GM18907 (cell line): ENCODE results near the gene SLC9A6.
"Not testable (repeated sequence)": the region's sequence is repeated elsewhere in the genome, so short reads cannot be mapped to it uniquely, and the experiment has no call there.

Experiments used
- ATAC-seq: cut with Tn5 transposase; IDR thresholded peaks from one replicate; pipeline ENCODE4 v1.9.1; 2021; ENCODE audit warnings: mild to moderate bottlenecking, moderate library complexity; ENCODE audit not compliant: unreplicated experiment

SLC9A6 gene

DNA sequence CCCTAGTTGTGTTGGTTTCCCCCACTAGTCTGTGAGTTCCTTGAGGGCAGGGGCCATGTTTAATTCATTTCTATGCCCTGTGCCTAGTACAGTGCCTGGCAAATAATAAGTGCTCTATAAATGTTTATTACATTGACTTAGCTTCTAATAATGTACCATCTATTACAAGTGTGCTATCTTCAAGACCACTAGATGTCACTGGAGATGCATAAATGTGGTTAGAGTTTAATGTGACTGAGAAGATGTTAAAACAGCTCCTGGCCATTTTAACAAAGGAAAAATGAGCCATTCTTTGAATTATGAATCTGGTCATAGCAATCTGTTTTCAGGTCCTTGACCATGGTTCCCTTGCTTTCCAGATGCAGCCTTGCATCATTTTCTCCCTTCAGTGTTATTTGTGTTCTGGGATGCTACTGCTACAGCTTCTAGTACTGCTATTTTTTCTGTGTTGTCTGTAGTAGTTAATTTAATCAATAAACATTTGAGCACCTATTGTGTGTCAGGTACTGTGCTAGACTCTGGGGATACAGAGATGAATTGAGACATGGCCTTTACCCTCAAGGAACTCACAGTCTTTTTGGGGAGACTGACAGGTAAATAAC is 43.2 kb downstream of the SLC9A6 start:
- ATAC-seq = no peak

DNA sequence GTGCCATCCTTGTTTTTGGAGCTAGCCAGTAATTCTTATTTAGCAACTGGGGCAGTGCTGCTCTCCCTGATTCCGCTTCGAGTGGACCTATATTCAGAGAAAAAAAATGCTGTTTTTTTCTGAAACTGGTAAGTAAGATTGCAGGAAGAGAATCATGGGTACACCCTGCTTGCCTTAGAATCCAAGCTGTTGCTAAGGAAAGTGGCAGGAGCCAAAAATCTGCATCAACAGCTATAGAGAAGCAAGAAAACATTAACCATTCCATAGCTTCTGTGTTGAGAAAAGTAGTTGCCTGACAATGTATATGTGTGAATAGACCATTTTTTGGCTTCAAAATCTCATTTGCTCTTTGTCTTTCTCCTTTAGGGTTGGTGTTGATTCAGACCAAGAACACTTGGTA is 44.5 kb downstream of the SLC9A6 start:
- no peak for ATAC-seq

DNA sequence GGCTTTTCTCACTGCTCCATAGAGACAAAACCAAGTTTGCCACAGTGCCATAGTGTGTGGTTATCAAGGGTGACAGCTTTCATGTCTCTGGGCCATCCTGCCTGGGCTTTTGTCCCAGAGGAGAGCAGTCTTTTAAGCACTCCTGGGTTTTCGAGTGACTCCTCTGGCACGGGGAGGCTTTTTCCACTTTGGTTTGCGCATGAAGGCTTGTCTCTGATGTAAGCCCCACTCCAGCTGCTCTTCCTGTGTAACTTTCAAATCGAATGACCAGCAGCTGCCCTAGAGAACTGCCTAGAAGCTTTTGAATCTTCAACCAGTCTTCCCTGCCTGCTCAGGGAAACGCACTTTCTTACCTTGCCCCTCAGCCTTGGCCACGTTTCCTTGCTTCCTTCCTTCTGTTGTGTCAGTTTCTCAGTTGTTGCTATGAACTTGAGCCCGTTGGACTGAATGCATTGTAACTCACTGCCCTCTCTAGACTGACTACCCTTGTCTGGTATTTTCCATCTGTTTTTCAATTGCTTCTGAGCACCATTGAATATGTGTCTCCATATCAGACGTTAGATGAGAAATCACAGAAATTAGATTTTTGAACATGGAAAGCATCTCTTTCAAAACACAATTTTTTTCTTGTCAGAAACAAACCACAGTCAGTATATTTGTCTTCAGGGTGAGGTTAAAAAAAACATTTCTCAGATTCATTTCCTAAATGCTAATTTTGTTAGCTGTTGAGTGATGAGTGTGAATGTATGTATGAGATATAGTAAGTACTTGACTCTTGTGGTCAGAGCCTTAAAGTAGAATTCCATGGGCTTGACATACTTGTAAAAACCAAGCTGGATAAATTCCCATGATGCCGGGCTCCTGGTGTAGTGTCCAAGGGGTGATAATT is 45.3 kb downstream of the SLC9A6 start:
- ATAC-seq = no peak

DNA sequence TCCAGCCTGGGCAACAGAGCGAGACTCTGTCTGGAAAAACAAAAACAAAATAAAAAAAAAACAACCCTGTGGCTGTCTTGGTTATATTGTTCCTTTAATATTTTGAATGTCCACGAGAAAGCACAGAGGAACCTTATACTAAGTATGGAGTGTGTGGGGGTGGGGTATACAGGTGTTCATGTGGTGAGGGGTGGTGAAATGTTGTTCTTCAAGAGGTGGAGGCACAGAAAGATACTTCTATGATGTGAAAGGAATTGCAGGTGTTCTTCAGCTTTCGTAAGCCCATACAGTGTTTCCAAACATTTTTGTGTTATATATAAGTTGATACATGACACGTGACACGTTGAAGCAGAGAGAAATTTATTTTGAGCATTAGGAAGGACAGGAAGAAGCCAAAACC is 46.4 kb downstream of the SLC9A6 start:
- ATAC-seq = no peak

DNA sequence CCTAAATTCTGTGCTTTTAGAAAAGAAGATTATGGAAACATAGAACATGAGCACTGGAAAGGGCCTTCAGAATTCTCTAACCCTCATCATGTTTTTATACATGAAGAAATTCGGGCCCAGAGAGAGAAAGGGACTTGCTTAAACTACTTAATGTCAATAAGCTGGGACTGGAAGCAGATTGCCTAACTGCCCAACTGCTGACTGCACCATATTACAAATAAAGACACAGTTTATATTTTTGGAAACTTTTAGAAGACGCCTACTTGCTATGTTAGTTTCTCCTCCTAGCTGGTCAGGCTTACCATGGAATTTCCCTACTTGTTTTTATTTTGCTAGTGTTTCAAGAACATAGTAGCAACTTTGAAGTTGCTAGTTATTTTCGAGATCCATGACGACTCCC is 47.1 kb downstream of the SLC9A6 start:
- ATAC-seq = no peak

DNA sequence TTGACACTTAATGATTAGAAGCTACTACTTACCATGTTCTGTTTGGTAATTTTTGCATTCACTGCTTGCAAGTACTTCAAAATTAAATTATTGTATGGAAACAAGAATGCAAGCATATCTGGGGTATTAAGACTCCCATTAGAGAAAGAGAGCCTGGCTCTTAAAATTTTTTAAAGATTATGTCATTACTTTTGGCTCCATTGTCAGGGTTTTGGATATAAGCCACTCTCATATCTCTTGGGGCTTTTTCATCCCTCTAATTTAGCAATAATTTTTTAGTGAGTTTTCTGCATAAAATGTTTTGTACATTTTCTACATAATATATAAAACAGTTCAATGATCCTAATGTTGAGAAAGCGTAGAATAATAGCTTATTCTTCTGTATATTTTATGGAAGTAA is 49.4 kb downstream of the SLC9A6 start:
- no peak for ATAC-seq

DNA sequence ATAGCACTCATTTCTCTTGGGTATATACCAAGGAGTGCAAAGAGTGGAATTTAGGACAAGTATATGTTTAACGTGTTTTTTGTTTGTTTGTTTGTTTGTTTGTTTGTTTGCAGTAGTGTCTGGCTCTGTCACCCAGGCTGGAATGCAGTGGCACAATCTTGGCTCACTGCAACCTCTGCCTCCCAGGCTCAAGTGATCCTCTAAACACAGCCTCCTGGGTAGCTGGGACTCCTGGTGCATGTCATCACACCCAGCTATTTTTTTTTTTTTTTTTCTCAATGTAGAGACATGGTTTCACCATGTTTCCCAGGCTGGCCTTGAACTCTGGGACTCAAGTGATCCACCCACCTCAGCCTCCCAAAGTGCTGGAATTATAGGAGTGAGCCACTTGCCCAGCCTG is 50.4 kb downstream of the SLC9A6 start:
- no peak for ATAC-seq

DNA sequence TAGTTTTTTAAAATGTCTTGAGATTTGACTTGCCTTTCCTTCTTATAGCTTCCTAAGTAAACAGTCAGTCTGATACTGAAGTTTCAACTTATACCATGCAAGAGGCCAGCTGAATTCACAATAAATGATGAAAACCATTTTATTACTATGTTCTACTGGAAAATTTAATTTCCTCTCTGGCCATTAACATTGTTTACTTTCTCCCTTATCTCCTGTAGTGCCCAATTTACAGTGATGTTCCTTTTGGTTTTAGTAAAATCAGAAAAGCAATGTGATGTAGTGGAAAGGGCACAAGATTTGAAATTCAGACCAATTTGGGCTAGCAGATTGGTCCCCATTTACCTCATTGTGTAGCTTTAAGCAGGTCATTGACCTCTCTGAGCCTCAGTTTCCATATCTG is 54.2 kb downstream of the SLC9A6 start:
- ATAC-seq = no peak

DNA sequence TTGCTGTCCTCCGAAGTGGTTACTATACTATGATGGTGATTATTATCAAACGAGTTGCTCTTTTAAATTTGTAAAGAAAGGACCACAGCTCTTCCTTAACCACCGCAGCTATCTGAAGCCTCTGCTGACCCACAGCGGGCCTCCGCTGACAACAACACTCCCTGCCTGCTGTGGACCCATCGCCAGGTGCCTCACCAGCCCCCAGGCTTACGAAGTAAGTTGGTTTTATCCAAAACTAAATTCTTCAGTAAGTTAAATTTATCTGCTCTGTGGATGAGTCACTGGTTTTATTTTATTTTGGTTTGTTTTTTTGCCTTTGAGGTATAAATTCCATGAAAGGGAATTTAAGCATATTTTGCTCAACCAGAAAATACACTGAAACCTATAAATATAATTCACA is 54.7 kb downstream of the SLC9A6 start:
- ATAC-seq = no peak

DNA sequence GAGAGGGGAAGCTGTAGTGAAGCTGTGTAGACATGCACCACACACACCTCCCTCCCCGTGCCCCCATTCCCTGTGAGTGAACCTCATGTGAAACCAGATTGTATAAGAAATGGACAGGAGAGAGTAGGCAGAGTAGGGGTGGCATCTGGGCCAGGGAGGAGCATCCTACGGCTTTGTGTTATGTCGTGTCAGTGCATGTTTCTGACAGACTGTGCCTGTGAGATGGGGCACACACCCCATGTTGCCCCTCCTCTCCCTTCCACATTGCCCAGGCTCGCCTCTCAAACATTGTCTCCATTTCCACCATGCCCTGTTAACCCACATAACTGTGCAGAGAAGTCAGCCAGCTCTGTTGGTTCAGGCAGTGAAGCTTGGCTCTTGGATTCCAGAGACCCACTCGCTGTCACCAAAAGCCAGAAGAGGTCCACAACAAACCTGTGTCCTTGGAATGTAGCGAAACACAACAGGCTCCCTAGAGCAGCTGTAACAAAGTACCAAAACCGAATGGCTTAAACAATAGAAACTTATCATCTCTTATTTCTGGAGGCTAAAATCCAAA is 56.1 kb downstream of the SLC9A6 start:
- ATAC-seq = no peak

DNA sequence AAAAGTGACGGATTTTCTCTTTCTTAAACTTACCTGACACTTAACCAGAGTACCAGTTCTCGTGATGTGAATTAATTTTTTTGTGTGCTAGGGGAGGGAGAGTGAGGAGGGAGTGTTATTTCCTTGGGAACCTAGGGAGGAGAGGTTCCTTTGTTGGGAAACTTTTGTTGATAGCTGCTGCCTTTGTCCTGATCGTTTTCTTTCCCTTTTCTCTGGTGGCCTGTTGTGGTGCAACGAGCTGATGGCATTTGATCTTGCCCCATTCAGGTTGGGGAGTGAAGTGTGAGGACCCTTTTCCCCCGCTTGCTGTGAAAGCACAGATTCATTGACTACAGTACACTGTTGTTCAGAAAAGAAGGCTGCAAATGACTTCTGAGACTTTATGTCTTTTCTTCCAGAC is 59.8 kb downstream of the SLC9A6 start:
- no peak for ATAC-seq

DNA sequence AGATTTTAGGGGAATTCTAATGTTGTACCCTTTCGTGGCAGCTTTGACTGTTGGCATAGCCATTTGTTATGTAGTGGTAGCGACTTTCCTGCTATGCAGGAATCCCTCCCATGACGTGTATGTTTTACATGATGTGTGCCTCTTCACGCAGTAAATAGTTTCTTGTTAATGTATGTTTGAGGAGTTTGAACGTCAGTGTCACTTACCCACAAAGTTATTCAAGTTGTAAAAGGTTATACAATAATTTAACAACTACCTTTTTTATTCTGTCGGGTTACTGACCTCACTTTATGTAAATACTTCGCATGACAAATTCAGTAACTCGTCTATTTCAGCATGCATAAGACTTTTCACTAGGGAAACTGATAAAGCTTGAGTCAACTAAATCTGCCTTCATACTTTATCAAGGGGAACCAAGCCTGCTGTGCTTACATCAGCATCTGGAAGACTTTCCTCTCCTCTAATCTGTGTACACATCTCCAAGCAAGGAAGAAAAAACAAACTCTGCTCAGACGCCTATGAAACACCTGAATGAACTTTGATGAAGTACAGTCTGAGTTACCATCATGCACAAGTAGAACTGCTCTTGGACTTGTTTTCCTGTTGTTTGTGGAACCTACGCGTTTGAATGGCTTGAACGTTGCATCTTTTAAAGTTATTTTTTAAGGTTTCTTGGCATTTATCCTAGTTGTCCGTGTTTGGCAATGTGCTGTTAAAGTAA is 61.2 kb downstream of the SLC9A6 start:
- ATAC-seq = no peak

DNA sequence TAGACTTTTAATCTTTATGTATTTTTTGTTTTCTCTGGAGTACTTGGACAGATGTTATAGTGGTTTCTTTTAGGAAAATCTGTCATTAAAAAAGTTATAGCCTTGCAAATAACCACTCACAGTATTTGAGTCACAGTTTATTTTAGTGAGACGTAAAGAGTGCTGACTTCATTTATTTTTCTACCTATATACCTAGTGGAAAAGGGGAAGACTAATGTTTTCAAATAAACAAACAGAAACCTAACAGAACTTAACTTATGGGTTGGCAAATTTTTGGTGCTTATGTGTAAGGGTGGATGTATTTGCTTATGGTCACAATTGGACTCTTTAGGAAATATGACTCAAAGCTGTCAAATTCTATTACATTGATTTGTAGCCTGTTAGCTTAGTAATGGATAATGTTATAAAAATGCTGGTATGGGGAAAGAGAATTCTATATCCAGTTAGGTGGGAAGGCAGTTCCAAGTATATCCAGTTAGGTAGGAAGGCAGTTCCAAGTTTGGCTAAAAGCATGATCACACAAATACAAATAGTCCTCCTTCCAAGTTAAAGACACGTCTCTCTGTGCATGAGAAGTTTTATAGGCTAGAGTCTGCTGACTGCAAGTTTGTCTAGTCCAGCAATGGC is 61.9 kb downstream of the SLC9A6 start:
- no peak for ATAC-seq

DNA sequence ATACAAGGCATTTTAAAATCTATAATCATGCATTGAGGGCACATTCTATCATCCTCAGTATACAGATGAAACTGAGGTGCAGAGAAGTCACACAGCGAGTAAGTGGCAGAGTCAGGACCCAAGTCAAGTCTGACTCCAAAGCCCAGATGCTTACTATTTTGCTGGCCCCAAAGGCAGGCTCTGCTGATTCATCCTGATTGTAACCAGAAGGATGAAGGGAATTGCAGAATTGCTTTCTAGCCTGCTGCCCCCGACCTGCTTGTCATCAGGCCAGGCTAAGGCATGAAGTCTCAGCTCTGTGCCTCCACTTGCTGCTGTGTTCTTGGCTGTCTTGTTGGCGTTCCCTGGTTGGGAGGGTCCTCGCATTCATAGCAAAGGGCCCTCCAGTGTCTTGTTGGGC is 62.7 kb downstream of the SLC9A6 start:
- ATAC-seq = no peak

DNA sequence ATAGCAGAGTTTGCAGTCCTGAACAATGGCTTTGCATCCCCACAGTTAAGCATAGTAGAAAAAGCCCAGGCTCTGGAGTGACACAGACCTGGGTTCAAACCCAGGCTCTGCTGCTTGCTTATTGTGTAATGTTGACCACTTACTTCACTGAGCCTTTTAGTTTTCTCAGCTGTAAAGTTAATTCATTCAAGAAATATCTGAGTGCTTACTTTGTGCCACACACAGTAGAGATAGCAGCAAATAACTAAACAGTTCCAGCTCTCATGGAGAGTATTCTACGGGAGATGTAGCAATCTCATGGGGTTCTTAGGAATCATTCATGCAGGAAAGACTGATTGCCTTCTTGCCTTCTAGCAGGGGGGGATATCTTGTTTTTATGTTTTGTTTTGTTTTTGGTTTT is 63.2 kb downstream of the SLC9A6 start:
- ATAC-seq = no peak

DNA sequence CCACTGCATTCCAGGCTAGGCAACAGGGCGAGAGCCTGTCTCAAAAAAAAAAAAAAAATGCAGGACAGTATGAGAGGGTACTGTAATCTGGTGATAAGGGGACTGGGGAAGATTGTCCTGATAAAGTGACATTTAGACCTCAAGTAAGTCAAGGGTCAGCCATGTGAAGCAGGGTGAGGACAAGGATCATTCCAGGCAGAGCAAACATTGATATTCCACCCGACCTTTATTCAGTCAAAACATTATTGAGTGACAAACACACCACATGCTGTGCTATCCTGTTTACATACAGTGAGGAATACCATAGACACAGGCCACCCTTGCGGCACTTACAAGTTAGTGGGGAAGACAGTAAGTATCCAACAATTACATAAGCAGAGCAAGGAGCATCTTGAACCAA is 64.4 kb downstream of the SLC9A6 start:
- no peak for ATAC-seq

DNA sequence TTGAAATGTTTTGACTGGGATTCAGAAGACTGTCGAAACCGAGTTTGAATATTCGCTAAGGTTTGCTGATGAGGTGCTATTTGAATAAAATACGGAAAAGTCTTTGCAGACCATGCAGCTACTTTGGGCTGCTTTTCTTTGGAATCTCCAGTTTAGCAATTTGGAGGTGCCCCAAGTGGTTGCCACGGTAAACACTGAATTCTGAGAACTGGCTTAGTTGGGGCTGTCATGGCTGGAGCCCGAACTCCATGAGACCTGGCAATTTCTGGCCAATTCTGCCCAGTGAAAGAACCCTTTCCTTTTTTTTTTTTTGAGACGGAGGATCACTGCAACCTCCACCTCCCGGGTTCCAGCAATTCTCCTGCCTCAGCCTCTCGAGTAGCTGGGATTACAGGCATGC is 65.6 kb downstream of the SLC9A6 start:
- ATAC-seq = not testable (repeated sequence)

DNA sequence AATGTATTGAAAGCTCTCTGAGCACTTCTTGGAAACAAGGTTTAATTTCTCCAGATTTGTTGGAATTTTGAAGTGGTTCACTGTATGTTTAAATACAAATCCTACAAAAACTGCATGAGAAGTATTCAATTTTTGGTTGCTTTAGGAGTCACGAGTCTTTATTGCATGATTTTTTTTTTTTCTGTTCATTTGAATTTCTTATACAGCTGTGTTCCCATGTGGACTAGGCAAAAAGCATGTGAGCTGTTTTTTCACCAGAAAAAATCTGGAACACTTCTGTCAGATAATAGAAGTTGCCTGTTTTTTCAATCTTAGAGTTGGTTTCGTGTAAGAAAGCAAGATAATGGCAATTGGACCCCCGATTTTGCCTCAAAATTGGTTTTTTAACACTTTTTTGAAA is 66.4 kb downstream of the SLC9A6 start:
- no peak for ATAC-seq

DNA sequence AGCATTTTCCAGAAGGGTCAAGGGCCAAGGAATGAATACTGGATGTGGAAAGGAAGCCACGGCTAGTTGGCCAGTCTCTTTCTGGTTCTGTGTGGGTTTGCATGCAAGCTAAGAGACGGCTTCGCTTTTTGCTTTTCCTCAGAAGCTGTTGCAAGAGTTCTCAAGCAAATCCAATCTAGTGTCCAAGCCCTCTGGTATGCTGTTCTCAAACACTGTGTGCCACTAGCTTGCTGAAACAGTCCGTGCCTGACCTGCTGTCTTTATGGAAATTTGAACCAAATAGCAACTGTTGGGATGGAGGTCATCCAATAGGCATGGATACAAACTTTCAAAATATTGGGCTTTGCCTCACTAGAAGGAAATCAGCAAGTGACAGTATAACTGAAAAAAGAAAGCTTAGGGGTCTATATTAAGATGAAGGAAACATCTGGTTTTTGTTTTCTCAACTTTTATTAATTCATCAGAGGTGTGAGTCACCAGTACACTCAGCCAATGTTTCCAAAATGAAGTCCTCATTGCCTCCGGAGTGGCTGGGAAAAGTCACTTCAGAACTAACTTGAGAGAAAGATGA is 70.5 kb downstream of the SLC9A6 start:
- no peak for ATAC-seq

DNA sequence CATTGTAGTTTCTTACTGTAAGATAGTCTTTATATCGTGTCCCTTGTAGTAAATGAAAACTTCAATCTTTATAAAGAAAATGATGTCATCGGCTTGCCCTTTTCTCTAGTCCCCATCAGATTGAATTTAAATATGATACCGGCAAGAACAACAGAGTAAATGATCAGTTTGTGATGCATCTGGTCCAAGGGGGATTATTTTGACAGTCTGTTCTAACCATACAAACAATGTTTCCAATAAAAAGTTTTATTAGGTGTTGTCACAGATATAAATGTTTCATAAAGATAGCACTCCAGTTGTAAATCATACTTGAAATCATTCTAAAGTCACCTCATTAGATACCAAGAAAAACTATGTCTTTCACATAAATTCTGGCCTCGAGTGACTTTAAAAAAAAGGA is 72.3 kb downstream of the SLC9A6 start:
- no peak for ATAC-seq

DNA sequence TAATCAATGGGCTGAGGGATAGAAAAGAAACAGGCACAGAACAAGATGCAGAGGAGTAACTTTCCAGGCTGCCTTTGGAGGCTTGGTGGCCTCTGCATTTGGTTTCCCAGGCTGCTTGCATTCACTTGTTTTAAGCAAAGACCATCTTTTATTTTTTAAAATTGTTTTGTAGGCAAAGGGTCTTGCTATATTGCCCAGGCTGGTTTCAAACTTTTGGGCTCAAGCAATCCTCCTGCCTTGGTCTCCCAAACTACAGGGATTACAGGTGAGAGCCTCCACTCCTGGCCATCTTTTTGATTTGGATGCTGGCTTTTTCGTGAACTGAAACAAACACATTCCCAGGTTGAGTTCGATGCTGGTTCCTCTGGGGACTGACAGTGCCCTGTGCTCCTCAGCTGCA is 74.1 kb downstream of the SLC9A6 start:
- no peak for ATAC-seq
